MCF 10A (cell line): ENCODE results near the gene BEST1. TPM values are rescaled to one million over a fixed set of nuclear protein-coding genes. Genes with fewer than 3 reads are reported as not detected.

Experiments used
- BruUV-seq: library from RNA; stranded (reverse); fragments of 400-500 nt; replicated peaks from 2 replicates; lab custom pipeline; 2021; lab: Mats Ljungman, UMichigan
- CTCF ChIA-PET: fragments of 300-600 bp; sonication (Branson Sonifier 250); formaldehyde crosslinking; extraction: SDS; loops from one replicate; lab custom pipeline; 2021; ENCODE audit warnings: antibody characterized with exemption, inconsistent platforms; lab: Yijun Ruan, JAX
- POLR2A ChIA-PET: fragments of 300-600, 350-650 bp; sonication (Branson Sonifier 250); formaldehyde crosslinking; extraction: SDS; loops from one replicate; lab custom pipeline; 2020; ENCODE audit warnings: antibody characterized with exemption, inconsistent platforms; lab: Yijun Ruan, JAX
- DNase-seq: peaks from one replicate; pipeline ENCODE4 v3.0.0-alpha.2; 2018; ENCODE audit not compliant: unreplicated experiment
- H3K27ac Mint-ChIP-seq: one replicate; pipeline ENCODE4 v1.8.0; 2022; ENCODE audit warnings: mild to moderate bottlenecking, low read depth, mixed read lengths; ENCODE audit not compliant: unreplicated experiment
- H3K27me3 Mint-ChIP-seq: one replicate; pipeline ENCODE4 v1.8.0; 2022; ENCODE audit warnings: mixed read lengths; ENCODE audit not compliant: insufficient read depth, unreplicated experiment
- H3K36me3 Mint-ChIP-seq: one replicate; pipeline ENCODE4 v1.8.0; 2022; ENCODE audit warnings: mild to moderate bottlenecking, moderate library complexity, mixed read lengths; ENCODE audit not compliant: insufficient read depth, unreplicated experiment
- H3K4me1 Mint-ChIP-seq: one replicate; pipeline ENCODE4 v1.8.0; 2022; ENCODE audit warnings: mixed read lengths; ENCODE audit not compliant: insufficient read depth, unreplicated experiment
- H3K4me3 Mint-ChIP-seq: one replicate; pipeline ENCODE4 v1.8.0; 2022; ENCODE audit warnings: mild to moderate bottlenecking, moderate library complexity, mixed read lengths; ENCODE audit not compliant: unreplicated experiment
- H3K9me3 Mint-ChIP-seq: one replicate; pipeline ENCODE4 v1.8.0; 2022; ENCODE audit warnings: mixed read lengths; ENCODE audit not compliant: unreplicated experiment
- intact Hi-C: fragments of 100-400 bp; cut with micrococcal nuclease; formaldehyde crosslinking; loops from 2 replicates; pipeline ENCODE4 v1.14.1; 2022
- total RNA-seq: library from RNA; stranded (reverse); gene quantifications from 2 replicates; pipeline ENCODE4 v1.2.3, GENCODE V29; 2022
- TF ChIP-seq, protein P1 (sequence below): fragments of 200-600 bp; IDR thresholded peaks from one replicate; pipeline ENCODE4 v1.8.0; 2022; ENCODE audit warnings: antibody characterized with exemption, mild to moderate bottlenecking; ENCODE audit not compliant: unreplicated experiment

Gene BEST1
- total RNA-seq, 1 experiment from 2014 or later: 2.5 TPM

DNA sequence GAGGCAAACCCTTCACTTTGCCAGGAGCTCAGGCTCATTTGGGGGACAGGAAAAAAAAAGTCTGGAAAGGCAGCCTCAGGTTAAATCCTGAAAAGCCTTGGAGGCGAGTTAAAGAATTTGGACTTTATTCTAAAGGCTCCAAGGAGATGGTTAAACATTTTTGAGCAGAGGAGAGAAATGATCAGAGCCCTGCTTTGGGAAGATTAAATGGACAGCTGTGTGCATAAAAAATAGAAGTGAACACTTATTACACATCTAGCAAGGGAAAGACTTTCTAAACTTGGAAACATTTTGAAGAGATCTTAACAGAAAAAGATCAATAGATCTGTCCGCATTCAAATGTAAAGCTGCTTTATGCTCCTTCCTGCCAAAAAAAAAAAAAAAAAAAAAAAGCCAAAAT lies 24.4 kb upstream of the BEST1 start:
- BruUV-seq: no TSS peak
- Mint-ChIP-seq H3K9me3 (no peaks in the 10 kb centered on the region), H3K4me3 (no peak overlapping the region), H3K27me3 (peaks cover 11% of the 10 kb centered on the region), H3K27ac (no peak overlapping the region), H3K36me3 (no peaks in the 10 kb centered on the region), H3K4me1 (no peaks in the 10 kb centered on the region)
- intact Hi-C loops: no loop called here
- CTCF ChIA-PET: interaction anchor here (0.5 to 2.5 kb wide), 2 partner anchors 12 to 22 kb away, joined by 6 to 10 read pairs; no protein-coding TSS in a partner anchor
- TF ChIP-seq, protein P1, sequence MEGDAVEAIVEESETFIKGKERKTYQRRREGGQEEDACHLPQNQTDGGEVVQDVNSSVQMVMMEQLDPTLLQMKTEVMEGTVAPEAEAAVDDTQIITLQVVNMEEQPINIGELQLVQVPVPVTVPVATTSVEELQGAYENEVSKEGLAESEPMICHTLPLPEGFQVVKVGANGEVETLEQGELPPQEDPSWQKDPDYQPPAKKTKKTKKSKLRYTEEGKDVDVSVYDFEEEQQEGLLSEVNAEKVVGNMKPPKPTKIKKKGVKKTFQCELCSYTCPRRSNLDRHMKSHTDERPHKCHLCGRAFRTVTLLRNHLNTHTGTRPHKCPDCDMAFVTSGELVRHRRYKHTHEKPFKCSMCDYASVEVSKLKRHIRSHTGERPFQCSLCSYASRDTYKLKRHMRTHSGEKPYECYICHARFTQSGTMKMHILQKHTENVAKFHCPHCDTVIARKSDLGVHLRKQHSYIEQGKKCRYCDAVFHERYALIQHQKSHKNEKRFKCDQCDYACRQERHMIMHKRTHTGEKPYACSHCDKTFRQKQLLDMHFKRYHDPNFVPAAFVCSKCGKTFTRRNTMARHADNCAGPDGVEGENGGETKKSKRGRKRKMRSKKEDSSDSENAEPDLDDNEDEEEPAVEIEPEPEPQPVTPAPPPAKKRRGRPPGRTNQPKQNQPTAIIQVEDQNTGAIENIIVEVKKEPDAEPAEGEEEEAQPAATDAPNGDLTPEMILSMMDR: no peak
- DNase-seq: no peak
- POLR2A ChIA-PET: no interaction called here

DNA sequence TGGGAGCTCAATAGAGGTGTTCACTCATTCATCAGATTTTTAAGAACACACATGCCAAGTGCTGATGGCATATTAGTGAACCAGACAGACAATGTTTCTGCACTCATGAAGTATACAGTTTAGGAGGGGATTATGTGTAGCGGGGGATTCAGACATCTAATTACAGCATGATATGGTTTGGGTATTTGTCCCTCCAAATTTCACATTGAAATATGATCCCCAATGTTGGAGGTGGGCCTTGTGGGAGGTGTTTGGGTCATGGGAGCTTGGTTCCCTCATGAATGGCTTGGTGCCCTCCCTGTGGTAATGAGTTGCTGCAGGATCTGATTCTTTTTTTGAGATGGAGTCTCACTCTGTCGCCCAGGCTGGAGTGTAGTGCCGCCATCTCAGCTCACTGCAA lies 23.9 kb upstream of the BEST1 start:
- Mint-ChIP-seq H3K27ac (no peak overlapping the region), H3K4me1 (no peaks in the 10 kb centered on the region), H3K9me3 (no peaks in the 10 kb centered on the region), H3K36me3 (no peaks in the 10 kb centered on the region), H3K27me3 (peaks cover 6% of the 10 kb centered on the region), H3K4me3 (no peak overlapping the region)
- no peak for DNase-seq
- TF ChIP-seq, protein P1: no peak
- ChIA-PET POLR2A (no interaction called here), CTCF (interaction anchor here (0.5 kb wide), 1 partner anchor 12 kb away, joined by 6 read pairs; no protein-coding TSS in a partner anchor)
- BruUV-seq: no TSS peak
- intact Hi-C loops: no loop called here

DNA sequence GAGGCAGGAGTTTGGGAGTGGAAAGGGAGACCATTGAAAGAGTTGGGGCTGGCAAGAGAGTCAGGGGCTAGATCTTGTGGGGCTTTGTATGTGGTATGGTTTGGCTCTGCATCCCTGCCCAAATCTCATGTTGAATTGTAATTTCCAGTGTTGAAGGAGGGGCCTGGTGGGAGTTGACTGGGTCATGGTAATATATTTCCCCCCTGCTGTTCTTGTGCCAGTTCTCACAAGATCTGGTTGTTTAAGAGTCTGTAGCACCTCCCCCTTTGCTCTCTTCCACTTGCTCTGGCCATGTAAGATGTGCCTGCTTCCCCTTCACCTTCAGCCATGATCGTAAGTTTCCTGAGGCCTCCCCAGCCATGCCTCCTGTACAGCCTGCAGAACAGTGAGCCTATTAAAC lies 22.6 kb upstream of the BEST1 start:
- no peaks in the 10 kb centered on the region for H3K36me3 Mint-ChIP-seq
- H3K27me3 Mint-ChIP-seq: no peaks in the 10 kb centered on the region
- TF ChIP-seq, protein P1: no peak
- H3K27ac Mint-ChIP-seq: no peak overlapping the region
- intact Hi-C loops: no loop called here
- no peaks in the 10 kb centered on the region for H3K9me3 Mint-ChIP-seq
- H3K4me3 Mint-ChIP-seq: no peak overlapping the region
- no TSS peak for BruUV-seq
- no peaks in the 10 kb centered on the region for H3K4me1 Mint-ChIP-seq
- POLR2A ChIA-PET: no interaction called here
- CTCF ChIA-PET: interaction anchor here (0.6 to 3.9 kb wide), 4 partner anchors 20 to 50 kb away, joined by 3 to 31 read pairs (median 16); no protein-coding TSS in a partner anchor
- DNase-seq: no peak

DNA sequence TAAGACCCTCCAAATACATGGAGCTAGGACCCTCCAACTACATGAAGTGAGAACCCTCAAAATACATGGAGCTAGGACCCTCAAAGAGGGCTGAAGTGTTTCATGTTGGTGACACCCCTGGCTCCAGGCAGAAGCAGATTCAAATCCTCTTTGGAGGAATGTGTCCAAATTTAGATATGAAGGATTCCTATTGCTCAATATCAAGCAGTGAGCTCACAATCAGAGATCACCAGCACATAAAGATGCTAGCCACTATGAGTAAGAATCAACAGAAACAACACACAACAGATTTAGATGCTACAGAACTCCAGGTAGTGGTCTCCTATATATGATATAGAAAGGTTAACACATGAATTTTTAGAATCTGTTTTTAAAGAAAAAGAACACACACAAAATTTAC lies 21.5 kb upstream of the BEST1 start:
- POLR2A ChIA-PET: interaction anchor here (0.6 to 0.7 kb wide), 2 partner anchors 14 to 32 kb away, joined by 3 read pairs; no protein-coding TSS in a partner anchor
- DNase-seq: no peak
- no peaks in the 10 kb centered on the region for H3K27me3 Mint-ChIP-seq
- H3K4me3 Mint-ChIP-seq: no peak overlapping the region
- TF ChIP-seq, protein P1: no peak
- BruUV-seq: no TSS peak
- H3K4me1 Mint-ChIP-seq: no peaks in the 10 kb centered on the region
- no peaks in the 10 kb centered on the region for H3K36me3 Mint-ChIP-seq
- CTCF ChIA-PET: interaction anchor here (0.6 to 3.9 kb wide), 11 partner anchors 15 to 180 kb away, joined by 3 to 31 read pairs (median 5); no protein-coding TSS in a partner anchor
- H3K9me3 Mint-ChIP-seq: peaks cover 7% of the 10 kb centered on the region
- H3K27ac Mint-ChIP-seq: no peak overlapping the region
- intact Hi-C loops: no loop called here
